Neural cell (in vitro differentiated cells): ENCODE results near the gene ST14.

Experiments used
- CTCF ChIP-seq: fragments of 450-650 bp; IDR thresholded peaks from 2 replicates; pipeline ENCODE4 v1.5.1; 2014; ENCODE audit warnings: antibody characterized with exemption, mild to moderate bottlenecking, moderate library complexity; ENCODE audit not compliant: poor library complexity, severe bottlenecking
- EP300 ChIP-seq: fragments of 450-650 bp; conservative IDR thresholded peaks from 2 replicates; pipeline ENCODE4 v1.6.1; 2014; ENCODE audit warnings: antibody characterized with exemption, mild to moderate bottlenecking, moderate library complexity; ENCODE audit not compliant: poor library complexity, severe bottlenecking
- MXI1 ChIP-seq: fragments of 450-650 bp; conservative IDR thresholded peaks from 2 replicates; pipeline ENCODE4 v1.6.1; 2014; ENCODE audit warnings: antibody characterized with exemption, mild to moderate bottlenecking; ENCODE audit not compliant: poor library complexity, severe bottlenecking
- POLR2AphosphoS5 ChIP-seq: IDR thresholded peaks from 2 replicates; pipeline ENCODE4 v1.6.1; 2012
- SMC3 ChIP-seq: fragments of 450-650 bp; conservative IDR thresholded peaks from 2 replicates; pipeline ENCODE4 v1.6.1; 2014; ENCODE audit warnings: antibody characterized with exemption, mild to moderate bottlenecking, moderate library complexity; ENCODE audit not compliant: poor library complexity

GRCh38 chr11:130127509-130127908 lies 32.1 kb upstream of the ST14 start:
- no peak for TF ChIP-seq CTCF
- no peak for TF ChIP-seq POLR2AphosphoS5
- TF ChIP-seq EP300 = no peak
- no peak for TF ChIP-seq SMC3
- no peak for TF ChIP-seq MXI1
